GM19043 (cell line): ENCODE measurements around the gene TNS4.

Experiments
- ATAC-seq: cut with Tn5 transposase; IDR thresholded peaks from one replicate; pipeline ENCODE4 v1.9.1; 2021; ENCODE audit warnings: low read depth; ENCODE audit not compliant: unreplicated experiment

TNS4 gene

DNA sequence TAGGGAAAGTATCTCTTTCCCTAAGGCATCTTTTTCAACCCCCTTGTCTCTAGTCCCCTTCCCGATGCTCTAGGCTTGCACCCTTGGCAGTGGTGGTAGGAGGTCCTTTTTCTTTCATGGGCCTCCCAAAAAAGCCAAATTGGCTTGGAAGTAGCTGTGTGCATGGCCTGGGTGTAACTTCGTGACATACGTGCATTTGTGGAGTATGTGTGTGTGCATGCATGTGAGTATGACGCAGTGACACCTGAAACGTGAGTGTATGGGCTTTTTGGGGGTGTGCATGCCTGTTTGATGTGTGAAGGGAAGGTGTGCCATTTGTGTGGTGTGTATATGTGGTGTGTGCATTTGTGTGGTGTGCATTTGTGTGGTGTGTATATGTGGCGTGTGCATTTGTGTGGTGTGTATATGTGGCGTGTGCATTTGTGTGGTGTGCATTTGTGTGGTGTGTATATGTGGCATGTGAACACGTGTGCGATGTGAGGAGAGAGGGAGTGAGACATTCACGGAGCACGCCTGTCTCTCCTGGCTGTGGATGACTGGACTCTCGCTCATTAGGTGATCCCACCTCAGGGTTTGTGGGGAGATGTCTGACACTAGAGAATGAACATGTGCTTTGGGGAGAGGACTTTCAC lies 42.5 kb downstream of the TNS4 start:
- no peak for ATAC-seq

DNA sequence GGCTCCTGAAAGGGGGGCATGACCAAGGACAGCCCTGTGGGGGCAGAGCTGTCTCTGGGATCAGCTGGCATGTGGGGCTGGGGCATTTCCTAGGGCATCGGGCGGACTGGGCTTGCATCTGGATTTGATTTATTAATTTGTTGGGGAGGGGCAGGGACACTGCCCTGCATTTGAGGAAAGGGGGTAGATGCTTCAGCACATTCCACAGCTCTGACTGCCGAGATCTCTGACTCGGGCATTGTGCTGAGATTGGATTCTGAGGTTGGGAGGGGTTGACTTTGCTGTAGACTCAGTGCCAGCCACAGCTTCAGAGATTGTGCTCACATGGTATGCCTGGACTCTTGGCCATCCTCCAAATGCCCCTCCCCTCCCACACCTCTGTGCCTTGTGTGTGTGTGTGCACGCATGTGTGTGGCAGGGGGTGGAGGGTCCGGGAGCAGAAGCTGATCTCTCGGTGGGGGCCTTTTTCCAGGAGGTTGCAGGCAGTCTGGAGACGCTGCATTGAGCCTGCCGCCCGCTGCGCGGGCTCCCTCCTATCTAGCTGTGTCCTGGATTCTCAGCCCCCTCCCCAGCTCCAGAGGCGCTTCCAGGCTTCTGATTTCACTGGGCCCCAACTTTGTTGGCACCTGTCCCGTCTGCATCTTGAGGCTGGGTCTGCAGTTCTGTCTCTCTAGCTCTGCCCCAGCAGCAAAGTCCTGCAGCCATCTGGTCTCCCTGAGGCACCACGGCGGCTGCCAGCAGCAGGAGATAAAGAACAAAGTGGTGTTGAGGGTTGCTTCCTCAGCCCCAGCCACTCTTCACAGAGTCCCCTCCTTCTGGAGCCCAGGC lies 43.2 kb downstream of the TNS4 start:
- ATAC-seq: no peak

DNA sequence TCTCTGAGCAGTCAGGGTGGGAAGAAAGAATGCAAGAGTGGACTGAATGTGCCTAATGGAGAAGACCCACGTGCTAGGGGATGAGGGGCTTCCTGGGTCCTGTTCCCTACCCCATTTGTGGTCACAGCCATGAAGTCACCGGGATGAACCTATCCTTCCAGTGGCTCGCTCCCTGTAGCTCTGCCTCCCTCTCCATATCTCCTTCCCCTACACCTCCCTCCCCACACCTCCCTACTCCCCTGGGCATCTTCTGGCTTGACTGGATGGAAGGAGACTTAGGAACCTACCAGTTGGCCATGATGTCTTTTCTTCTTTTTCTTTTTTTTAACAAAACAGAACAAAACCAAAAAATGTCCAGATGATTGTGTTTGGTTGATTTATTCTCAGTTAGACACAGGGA lies 44.1 kb downstream of the TNS4 start:
- no peak for ATAC-seq

DNA sequence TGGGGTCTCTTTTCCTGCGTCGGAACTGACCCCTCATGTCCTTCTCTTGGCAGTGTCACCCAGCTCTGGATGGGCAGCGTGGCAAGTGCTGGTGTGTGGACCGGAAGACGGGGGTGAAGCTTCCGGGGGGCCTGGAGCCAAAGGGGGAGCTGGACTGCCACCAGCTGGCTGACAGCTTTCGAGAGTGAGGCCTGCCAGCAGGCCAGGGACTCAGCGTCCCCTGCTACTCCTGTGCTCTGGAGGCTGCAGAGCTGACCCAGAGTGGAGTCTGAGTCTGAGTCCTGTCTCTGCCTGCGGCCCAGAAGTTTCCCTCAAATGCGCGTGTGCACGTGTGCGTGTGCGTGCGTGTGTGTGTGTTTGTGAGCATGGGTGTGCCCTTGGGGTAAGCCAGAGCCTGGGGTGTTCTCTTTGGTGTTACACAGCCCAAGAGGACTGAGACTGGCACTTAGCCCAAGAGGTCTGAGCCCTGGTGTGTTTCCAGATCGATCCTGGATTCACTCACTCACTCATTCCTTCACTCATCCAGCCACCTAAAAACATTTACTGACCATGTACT lies 44.9 kb downstream of the TNS4 start:
- no peak for ATAC-seq

DNA sequence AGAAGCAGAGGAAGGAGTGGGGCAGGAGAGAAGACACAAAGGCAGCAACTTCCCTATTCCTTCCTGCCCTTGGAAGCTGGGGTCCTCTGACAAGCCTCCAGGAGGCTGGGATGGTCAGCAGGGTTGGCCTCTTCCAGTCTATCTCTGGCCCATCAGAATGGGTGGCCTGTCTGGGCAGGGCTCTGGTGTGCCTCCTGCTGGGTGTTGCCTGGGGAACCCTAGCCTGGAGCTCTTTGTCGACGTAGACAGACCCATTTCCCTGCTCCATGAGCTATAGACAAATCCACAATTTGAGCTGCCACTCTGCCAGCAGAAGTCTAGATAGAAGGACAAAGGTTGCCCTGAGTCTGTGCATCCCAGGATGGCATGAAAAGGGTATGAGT lies 46.8 kb downstream of the TNS4 start:
- no peak for ATAC-seq

DNA sequence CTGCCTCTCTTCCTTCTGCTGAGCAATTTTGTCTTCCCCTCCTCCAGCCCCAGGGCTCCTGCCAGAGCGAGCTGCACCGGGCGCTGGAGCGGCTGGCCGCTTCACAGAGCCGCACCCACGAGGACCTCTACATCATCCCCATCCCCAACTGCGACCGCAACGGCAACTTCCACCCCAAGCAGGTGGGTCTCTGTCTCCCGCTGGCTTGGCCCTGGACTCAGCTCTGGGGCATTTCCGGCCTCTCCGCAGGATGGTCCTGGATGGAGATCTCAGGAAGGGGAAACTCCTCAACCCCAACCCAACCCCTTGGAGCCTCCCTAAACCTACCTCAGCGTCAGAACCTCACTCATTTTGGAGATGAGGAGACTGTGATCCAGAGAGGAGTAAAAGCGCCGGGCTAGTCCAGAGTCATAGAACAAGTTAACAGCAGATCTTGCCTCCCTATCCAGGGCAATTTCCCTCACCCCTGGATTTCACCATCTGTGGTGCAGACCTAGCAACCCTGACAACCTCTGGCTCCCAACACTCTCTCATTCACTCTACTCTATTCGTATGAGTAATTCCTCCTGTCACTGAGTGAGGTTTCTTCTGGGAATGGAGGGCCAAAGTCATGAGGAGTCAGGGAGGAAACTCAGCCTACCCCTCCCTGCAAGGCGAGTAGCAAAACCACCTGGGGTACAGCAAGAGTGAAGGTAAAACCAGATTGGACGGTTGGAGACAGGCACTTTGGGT lies 47.4 kb downstream of the TNS4 start:
- ATAC-seq: no peak

DNA sequence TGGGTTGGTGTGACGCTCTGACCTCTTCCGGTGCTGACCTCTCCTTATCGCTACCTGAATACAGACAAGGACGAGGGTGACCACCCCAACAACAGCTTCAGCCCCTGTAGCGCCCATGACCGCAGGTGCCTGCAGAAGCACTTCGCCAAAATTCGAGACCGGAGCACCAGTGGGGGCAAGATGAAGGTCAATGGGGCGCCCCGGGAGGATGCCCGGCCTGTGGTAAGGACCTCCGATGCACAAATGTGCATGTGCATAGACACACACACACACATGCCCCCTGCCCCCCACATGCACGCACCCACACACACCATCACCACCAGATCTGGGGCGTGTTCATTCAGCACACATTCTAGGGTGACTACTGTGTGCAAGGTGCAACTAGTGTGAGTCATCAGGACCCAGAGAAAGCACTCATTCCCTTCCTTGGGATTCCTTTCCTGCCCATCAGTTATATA lies 48.5 kb downstream of the TNS4 start:
- ATAC-seq: no peak

DNA sequence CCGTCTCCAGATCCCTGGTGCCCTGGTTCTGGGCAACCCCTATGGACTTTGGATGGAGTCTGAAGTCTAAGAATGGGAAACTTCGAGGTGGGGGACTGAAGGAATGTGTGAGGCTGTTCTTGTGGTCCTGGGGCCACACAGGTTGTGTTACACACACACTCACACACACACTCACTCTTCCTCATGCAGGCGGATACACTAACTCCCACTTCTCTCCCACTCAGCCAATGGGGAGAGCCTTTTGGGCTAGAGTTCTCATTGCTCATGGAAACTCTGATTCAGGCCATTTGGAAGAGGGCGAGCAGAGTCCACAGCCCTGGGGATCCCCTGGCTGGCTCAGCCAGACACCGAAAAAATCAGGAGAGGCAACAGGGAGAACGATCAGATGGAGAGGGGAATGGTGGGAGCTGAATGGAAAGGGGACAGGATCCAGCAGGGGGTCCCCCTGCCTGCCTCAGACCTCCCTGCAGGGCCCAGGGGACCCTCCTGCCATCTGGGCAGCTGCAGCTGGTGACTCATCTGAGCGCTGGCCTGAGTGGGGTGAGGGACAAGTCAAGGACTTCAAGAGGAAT lies 49.1 kb downstream of the TNS4 start:
- no peak for ATAC-seq

DNA sequence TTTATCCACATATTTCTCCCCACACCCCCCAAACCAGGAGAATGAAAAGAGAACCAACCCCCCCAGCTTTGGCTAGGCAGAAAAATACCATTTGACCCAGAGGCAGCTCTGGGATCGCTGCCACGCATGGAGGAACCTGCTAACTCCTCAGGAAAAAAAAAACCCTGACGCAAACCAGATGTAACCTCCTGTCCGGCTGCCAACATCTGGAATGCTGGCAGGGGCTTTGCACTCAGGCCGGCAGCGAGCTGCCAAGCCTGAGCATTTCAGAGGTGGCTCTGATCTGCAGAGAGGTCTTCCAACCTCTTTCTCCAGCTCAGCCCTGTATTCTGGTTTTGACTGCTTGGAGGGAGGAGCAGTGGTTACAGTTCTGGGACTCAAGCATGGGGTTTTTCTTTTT lies 50.0 kb downstream of the TNS4 start:
- no peak for ATAC-seq

DNA sequence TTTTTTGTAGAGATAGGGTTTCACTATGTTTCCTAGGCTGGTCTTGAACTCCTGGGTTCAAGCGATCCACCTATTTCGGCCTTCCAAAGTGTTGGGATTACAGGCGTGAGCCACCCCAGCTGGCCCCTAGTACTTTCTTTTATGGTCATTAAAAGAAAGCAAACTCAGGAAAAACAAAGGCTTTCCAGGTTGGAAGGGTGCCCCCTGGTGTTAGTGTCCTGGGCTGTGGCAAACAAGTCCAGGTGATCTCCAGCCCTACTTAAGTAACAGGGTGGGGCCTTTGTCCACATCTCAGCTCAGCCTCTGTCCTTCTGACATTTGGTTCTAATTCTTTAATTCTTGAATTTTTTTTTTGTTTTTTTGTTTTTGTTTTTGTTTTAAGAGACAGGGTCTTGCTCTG lies 51.2 kb downstream of the TNS4 start:
- no peak for ATAC-seq

DNA sequence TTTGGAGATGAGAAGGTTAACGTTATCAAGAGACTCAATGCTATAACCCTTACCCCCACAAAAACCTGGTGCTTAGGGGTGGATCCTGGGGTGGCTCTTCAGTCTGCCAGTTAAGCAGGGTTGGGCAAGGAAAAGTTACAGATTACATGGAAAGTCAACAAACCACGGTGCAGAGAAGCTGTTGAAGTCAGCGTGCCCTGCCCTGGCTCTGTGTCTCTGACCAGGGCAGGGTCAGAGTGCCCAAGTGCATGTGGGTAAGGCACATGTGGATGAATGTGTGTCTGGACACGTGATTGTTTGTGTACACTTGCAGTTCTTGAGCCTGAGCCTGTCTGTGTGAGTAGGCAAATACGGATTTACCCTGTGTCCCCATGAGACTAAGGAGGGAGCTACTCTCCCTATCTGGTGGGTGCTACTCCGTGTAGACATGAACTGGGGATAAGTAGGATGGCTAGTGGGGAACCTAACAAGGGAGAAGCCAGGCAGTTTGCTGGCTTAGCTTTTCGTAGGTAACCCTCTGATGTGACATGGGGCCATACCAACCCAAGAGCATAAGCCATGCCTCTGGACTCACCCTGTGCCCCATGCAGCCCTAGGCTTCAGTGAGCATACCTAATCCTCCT lies 52.7 kb downstream of the TNS4 start:
- no peak for ATAC-seq

DNA sequence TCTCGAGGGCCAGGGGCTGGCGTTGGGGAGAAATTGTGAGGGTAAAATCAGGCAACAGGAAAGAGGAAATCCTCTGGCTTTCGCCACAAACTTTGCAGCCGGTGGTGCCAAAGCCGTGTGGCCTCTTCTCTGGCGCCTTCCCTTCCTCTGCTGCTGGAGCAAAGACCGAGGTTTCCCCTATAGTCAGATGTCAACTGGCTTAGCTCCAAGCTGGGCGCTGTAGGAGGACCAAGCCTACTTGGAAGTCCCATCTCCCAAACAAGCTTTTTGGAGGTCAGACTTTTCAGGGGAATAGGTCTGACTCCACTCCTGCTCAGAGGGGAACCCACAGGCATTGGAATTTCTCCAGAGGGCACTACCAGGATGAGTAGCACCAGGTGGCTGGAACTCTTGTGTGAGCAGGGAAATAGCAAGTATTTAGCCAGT lies 53.2 kb downstream of the TNS4 start:
- no peak for ATAC-seq

DNA sequence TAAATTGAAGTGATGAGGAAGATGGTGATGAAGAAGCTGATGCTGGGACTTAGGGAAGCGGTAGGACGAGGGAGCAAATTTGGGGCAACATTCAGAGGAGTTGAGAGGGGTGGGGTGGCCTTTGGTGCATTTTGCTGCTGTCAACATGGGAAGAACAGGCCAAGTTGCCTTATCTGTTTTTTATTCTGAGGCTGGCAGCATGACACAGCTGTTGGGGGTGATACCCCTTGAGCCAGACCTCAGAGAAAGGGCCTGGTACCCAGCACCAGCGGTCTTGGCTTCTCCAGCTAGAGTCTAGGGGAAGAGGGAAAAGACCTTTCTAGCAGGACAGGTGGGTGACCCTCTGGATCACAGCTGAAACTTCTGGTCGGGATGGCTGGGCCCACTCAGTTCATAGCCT lies 53.6 kb downstream of the TNS4 start:
- ATAC-seq: no peak

DNA sequence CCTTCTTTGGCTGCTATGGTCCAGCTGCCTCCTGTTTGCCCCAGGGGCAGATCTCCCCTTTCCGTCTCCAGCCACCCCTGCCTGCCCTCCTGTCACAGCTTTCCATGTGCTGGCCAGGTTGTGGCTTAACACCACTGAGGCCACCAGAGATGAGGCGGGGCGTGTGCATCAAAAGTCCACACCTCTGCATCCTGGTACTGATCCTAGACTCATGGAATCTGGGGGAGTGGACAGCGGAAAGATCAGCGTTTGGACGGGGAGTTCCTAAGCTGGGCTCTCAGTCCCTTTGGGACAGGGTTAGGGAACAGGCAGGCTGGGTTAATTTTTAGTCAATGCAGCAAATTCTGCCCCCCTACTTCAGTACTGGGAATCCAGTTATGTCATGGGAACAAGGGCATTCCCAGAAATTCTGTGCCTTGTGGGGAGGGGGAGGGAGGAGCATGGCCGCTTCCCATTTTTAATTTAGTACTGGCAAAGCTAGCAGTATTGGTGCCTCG lies 54.2 kb downstream of the TNS4 start:
- no peak for ATAC-seq

DNA sequence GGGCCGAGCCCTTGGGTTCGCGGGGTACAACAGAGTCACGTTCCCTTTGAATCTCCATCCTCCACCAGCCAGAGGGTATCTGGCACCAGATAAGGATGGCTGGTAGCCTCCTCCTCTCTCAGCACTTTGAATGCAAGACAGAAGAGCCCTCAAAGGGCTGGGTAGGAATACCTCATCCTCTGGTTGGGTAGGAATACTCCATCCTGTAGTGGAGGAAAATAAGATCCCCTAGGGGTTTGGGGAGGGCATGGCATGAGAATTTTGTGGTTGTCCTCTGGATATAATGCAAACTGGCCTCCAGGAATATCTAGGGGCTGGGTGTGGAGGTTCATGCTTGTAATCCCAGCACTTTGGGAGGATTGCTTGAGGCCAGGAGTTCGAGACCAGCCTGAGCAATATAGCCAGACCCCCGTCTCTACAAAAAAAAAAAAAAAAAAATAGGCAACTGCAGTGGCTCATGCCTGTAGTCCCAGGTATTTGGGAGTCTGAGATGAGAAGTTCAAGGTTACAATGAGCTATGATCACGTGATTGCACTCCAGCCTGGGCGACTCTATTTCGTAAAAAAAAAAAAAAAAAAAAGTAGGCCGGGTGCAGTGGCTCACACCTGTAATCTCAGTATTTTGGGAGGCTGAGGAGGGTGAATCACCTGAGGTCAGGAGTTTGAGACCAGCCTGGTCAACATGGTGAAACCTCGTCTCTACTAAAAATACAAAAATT lies 55.5 kb downstream of the TNS4 start:
- ATAC-seq: no peak

DNA sequence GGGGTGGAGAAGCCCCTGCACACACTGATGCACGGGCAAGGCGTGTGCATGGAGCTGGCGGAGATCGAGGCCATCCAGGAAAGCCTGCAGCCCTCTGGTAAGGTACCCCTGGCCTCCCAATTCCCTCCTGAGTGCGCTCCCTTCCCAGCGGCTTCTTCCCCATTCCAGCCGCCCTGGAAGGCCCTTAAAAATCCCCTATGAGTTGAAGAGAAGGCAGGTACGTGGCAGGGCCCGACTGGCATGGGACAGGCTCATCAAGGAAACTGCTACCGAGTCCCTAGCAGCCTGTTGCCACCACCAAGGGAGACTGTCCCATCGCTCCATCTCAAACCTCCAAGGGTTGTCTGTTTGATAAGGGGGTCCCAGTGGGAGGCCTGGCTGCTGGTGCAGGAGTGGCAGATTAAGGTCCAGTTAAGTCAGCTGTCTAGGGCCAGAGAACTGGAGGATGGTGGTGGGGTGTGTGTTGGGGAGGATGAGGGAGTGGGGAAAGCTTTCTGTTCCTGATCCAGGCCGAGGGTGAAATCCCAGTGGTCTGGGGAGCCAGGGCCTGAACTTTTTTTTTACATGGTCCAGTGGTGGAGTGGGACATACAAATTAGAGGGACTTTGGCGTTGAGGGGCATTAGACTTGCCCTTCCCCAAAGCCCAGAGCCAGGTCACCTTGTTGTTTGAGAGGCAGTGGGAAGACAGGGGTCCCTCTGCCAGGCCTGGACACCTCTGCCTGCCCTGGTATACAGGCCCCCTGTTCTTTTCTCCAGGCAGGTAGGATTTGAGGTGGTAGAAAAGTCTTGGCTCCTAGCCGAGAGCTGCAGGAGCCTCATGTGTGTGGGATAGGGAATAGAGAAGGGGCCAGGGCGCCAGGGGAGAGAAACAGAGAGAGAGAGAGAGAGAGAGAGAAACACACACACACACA lies 57.2 kb downstream of the TNS4 start:
- no peak for ATAC-seq

DNA sequence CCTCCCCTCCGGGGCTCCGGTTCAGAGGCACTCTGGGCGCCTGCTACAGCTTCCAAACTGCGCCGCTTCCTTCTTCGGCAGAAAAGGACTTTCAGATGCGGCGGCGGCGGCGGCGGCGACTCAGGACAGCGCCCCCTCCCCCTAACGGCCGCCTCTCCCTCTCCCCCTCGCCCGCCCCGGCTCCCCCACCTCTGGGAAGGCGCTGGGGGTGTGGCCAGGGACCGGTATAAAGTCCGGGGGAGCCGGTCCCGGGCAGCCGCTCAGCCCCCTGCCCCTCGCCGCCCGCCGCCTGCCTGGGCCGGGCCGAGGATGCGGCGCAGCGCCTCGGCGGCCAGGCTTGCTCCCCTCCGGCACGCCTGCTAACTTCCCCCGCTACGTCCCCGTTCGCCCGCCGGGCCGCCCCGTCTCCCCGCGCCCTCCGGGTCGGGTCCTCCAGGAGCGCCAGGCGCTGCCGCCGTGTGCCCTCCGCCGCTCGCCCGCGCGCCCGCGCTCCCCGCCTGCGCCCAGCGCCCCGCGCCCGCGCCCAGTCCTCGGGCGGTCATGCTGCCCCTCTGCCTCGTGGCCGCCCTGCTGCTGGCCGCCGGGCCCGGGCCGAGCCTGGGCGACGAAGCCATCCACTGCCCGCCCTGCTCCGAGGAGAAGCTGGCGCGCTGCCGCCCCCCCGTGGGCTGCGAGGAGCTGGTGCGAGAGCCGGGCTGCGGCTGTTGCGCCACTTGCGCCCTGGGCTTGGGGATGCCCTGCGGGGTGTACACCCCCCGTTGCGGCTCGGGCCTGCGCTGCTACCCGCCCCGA lies 58.0 kb downstream of the TNS4 start, which contains the start of gene IGFBP4:
Gene IGFBP4, plus strand, starts transcription at position 255 of the 792 bp plus-strand sequence. Its CDS starts 286 bp downstream, at position 541.
- no peak for ATAC-seq
